Eye (tissue), 1 donor: ENCODE data around the gene RGS8.
A peak's percentile ranks its signal among the peaks of the same experiment; 100 is the strongest.

Experiments used
- DNase-seq: peaks from one replicate; pipeline ENCODE4 v3.0.0-alpha.2; 2015

RGS8 gene

GRCh38 chr1:182670032-182670749 is 14.2 kb downstream of the RGS8 start:
- DNase-seq = peak; percentile 56

- no peak for DNase-seq
Measured at GRCh38 chr1:182669266-182669665, 15.1 kb downstream of the RGS8 start.

GRCh38 chr1:182668521-182669054 is 15.8 kb downstream of the RGS8 start:
- DNase-seq = peak; percentile 54

GRCh38 chr1:182667848-182668505 is 16.4 kb downstream of the RGS8 start:
- DNase-seq = no peak

- DNase-seq = peak; percentile 75
Measured at GRCh38 chr1:182666706-182667105, 17.7 kb downstream of the RGS8 start.

GRCh38 chr1:182664296-182664695 is 20.1 kb downstream of the RGS8 start:
- no peak for DNase-seq

GRCh38 chr1:182662956-182663355 is 21.4 kb downstream of the RGS8 start:
- DNase-seq = peak; percentile 75

GRCh38 chr1:182662121-182662890 is 22.1 kb downstream of the RGS8 start:
- peak; percentile 85 for DNase-seq

GRCh38 chr1:182658055-182658454 is 26.3 kb downstream of the RGS8 start:
- no peak for DNase-seq

- no peak for DNase-seq
Measured at GRCh38 chr1:182656842-182657397, 27.5 kb downstream of the RGS8 start.

GRCh38 chr1:182653986-182654385 is 30.4 kb downstream of the RGS8 start:
- no peak for DNase-seq

- no peak for DNase-seq
Measured at GRCh38 chr1:182652933-182653332, 31.5 kb downstream of the RGS8 start.

GRCh38 chr1:182651339-182651724 is 33.1 kb downstream of the RGS8 start:
- DNase-seq = no peak

GRCh38 chr1:182650678-182651338 is 33.6 kb downstream of the RGS8 start:
- DNase-seq = no peak

GRCh38 chr1:182649041-182649440 is 35.3 kb downstream of the RGS8 start:
- no peak for DNase-seq

GRCh38 chr1:182646739-182647138 is 37.6 kb downstream of the RGS8 start:
- DNase-seq = no peak

- DNase-seq = no peak
Measured at GRCh38 chr1:182644886-182645285, 39.5 kb downstream of the RGS8 start.

- DNase-seq = no peak
Measured at GRCh38 chr1:182643699-182644098, 40.7 kb downstream of the RGS8 start.

- no peak for DNase-seq
Measured at GRCh38 chr1:182642461-182642860, 41.9 kb downstream of the RGS8 start.

- DNase-seq = no peak
Measured at GRCh38 chr1:182641561-182641960, 42.8 kb downstream of the RGS8 start.

GRCh38 chr1:182639330-182639729 is 45.1 kb downstream of the RGS8 start:
- no peak for DNase-seq

GRCh38 chr1:182637769-182638168 is 46.6 kb downstream of the RGS8 start:
- no peak for DNase-seq

- no peak for DNase-seq
Measured at GRCh38 chr1:182635871-182636270, 48.5 kb downstream of the RGS8 start.
